MCF 10A (cell line): ENCODE data around the gene IL10RA. TPM values are rescaled to one million over a fixed set of nuclear protein-coding genes. Genes with fewer than 3 reads are reported as not detected.
"Not testable (repeated sequence)": the region's sequence is repeated elsewhere in the genome, so short reads cannot be mapped to it uniquely, and the experiment has no call there.

Experiments
- BruUV-seq: library from RNA; stranded (reverse); fragments of 400-500 nt; replicated peaks from 2 replicates; lab custom pipeline; 2021; lab: Mats Ljungman, UMichigan
- CTCF ChIA-PET: fragments of 300-600 bp; sonication (Branson Sonifier 250); formaldehyde crosslinking; extraction: SDS; loops from one replicate; lab custom pipeline; 2021; ENCODE audit warnings: antibody characterized with exemption, inconsistent platforms; lab: Yijun Ruan, JAX
- POLR2A ChIA-PET: fragments of 300-600, 350-650 bp; sonication (Branson Sonifier 250); formaldehyde crosslinking; extraction: SDS; loops from one replicate; lab custom pipeline; 2020; ENCODE audit warnings: antibody characterized with exemption, inconsistent platforms; lab: Yijun Ruan, JAX
- DNase-seq: peaks from one replicate; pipeline ENCODE4 v3.0.0-alpha.2; 2018; ENCODE audit not compliant: unreplicated experiment
- H3K27ac Mint-ChIP-seq: one replicate; pipeline ENCODE4 v1.8.0; 2022; ENCODE audit warnings: mild to moderate bottlenecking, low read depth, mixed read lengths; ENCODE audit not compliant: unreplicated experiment
- H3K27me3 Mint-ChIP-seq: one replicate; pipeline ENCODE4 v1.8.0; 2022; ENCODE audit warnings: mixed read lengths; ENCODE audit not compliant: insufficient read depth, unreplicated experiment
- H3K36me3 Mint-ChIP-seq: one replicate; pipeline ENCODE4 v1.8.0; 2022; ENCODE audit warnings: mild to moderate bottlenecking, moderate library complexity, mixed read lengths; ENCODE audit not compliant: insufficient read depth, unreplicated experiment
- H3K4me1 Mint-ChIP-seq: one replicate; pipeline ENCODE4 v1.8.0; 2022; ENCODE audit warnings: mixed read lengths; ENCODE audit not compliant: insufficient read depth, unreplicated experiment
- H3K4me3 Mint-ChIP-seq: one replicate; pipeline ENCODE4 v1.8.0; 2022; ENCODE audit warnings: mild to moderate bottlenecking, moderate library complexity, mixed read lengths; ENCODE audit not compliant: unreplicated experiment
- H3K9me3 Mint-ChIP-seq: one replicate; pipeline ENCODE4 v1.8.0; 2022; ENCODE audit warnings: mixed read lengths; ENCODE audit not compliant: unreplicated experiment
- CTCF ChIP-seq: fragments of 200-600 bp; IDR thresholded peaks from one replicate; pipeline ENCODE4 v1.8.0; 2022; ENCODE audit warnings: antibody characterized with exemption, mild to moderate bottlenecking; ENCODE audit not compliant: unreplicated experiment
- intact Hi-C: fragments of 100-400 bp; cut with micrococcal nuclease; formaldehyde crosslinking; loops from 2 replicates; pipeline ENCODE4 v1.14.1; 2022
- total RNA-seq: library from RNA; stranded (reverse); gene quantifications from 2 replicates; pipeline ENCODE4 v1.2.3, GENCODE V29; 2022

IL10RA gene
- total RNA-seq, 1 experiment from 2014 or later = not detected

- H3K4me3 Mint-ChIP-seq = no peak overlapping the region
- ChIA-PET CTCF (no interaction called here), POLR2A (no interaction called here)
- intact Hi-C loops = no loop called here
- no peaks in the 10 kb centered on the region for H3K4me1 Mint-ChIP-seq
- TF ChIP-seq CTCF = no peak
- DNase-seq = no peak
- no TSS peak for BruUV-seq
- H3K36me3 Mint-ChIP-seq = no peaks in the 10 kb centered on the region
- H3K9me3 Mint-ChIP-seq = no peaks in the 10 kb centered on the region
- H3K27ac Mint-ChIP-seq = no peak overlapping the region
- H3K27me3 Mint-ChIP-seq = no peaks in the 10 kb centered on the region
Observed at GRCh38 chr11:118005224-118006152, 19.3 kb downstream of the IL10RA start.

GRCh38 chr11:118006153-118006534 lies 19.9 kb downstream of the IL10RA start:
- no peak for TF ChIP-seq CTCF
- Mint-ChIP-seq H3K27me3 (no peaks in the 10 kb centered on the region), H3K27ac (no peak overlapping the region), H3K4me3 (no peak overlapping the region), H3K36me3 (no peaks in the 10 kb centered on the region), H3K9me3 (no peaks in the 10 kb centered on the region), H3K4me1 (no peaks in the 10 kb centered on the region)
- CTCF ChIA-PET = no interaction called here
- no peak for DNase-seq
- intact Hi-C loops = no loop called here
- POLR2A ChIA-PET = no interaction called here
- no TSS peak for BruUV-seq

GRCh38 chr11:118007040-118007439 lies 20.8 kb downstream of the IL10RA start:
- no peak overlapping the region for H3K27ac Mint-ChIP-seq
- H3K27me3 Mint-ChIP-seq = no peaks in the 10 kb centered on the region
- BruUV-seq = no TSS peak
- H3K4me1 Mint-ChIP-seq = peaks cover 2% of the 10 kb centered on the region
- ChIA-PET POLR2A (no interaction called here), CTCF (interaction anchor here (0.6 kb wide), 2 partner anchors 33 to 129 kb away, joined by 3 read pairs; no protein-coding TSS in a partner anchor)
- H3K9me3 Mint-ChIP-seq = no peaks in the 10 kb centered on the region
- no peak for DNase-seq
- no peak for TF ChIP-seq CTCF
- intact Hi-C loops = no loop called here
- H3K36me3 Mint-ChIP-seq = no peaks in the 10 kb centered on the region
- no peak overlapping the region for H3K4me3 Mint-ChIP-seq

GRCh38 chr11:118007563-118008270 lies 21.5 kb downstream of the IL10RA start:
- H3K36me3 Mint-ChIP-seq, intact Hi-C loops, H3K27ac Mint-ChIP-seq, H3K4me1 Mint-ChIP-seq, H3K9me3 Mint-ChIP-seq, H3K4me3 Mint-ChIP-seq, BruUV-seq, POLR2A ChIA-PET, DNase-seq, H3K27me3 Mint-ChIP-seq: not testable (repeated sequence)
- CTCF ChIA-PET = interaction anchor here (0.6 kb wide), 1 partner anchor 776 kb away, joined by 3 read pairs; no protein-coding TSS in a partner anchor
